WERI-Rb-1 (cell line): ENCODE results near the gene DNM1.

ENCODE experiments used
- DNase-seq: peaks from one replicate; pipeline ENCODE4 v3.0.0-alpha.2; 2020
- H3K27ac ChIP-seq: fragments of 250-450 bp; sonication (Bioruptor Pico); 2 replicates; pipeline ENCODE4 v1.5.1; 2020; ENCODE audit warnings: mild to moderate bottlenecking, moderate library complexity
- H3K27me3 ChIP-seq: fragments of 250-450 bp; sonication (Bioruptor Pico); 2 replicates; pipeline ENCODE4 v1.5.1; 2021; ENCODE audit warnings: mild to moderate bottlenecking, low read depth, moderate library complexity; ENCODE audit not compliant: insufficient read depth, severe bottlenecking
- H3K36me3 ChIP-seq: fragments of 250-450 bp; sonication (Bioruptor Pico); 2 replicates; pipeline ENCODE4 v1.5.1; 2020; ENCODE audit warnings: mild to moderate bottlenecking, moderate library complexity
- H3K4me3 ChIP-seq: 2 replicates; pipeline ENCODE4 v1.5.1; 2011; ENCODE audit warnings: low read depth, mild to moderate bottlenecking, control low read depth, low read length
- H3K9me3 ChIP-seq: fragments of 250-450 bp; sonication (Bioruptor Pico); 2 replicates; pipeline ENCODE4 v1.5.1; 2021; ENCODE audit warnings: mild to moderate bottlenecking, moderate library complexity; ENCODE audit not compliant: severe bottlenecking
- TF ChIP-seq, protein P1 (sequence below): IDR thresholded peaks from 2 replicates; pipeline ENCODE4 v1.5.1; 2011; ENCODE audit warnings: low read depth, mild to moderate bottlenecking, control low read depth, inconsistent platforms, low read length

DNM1 gene

DNA sequence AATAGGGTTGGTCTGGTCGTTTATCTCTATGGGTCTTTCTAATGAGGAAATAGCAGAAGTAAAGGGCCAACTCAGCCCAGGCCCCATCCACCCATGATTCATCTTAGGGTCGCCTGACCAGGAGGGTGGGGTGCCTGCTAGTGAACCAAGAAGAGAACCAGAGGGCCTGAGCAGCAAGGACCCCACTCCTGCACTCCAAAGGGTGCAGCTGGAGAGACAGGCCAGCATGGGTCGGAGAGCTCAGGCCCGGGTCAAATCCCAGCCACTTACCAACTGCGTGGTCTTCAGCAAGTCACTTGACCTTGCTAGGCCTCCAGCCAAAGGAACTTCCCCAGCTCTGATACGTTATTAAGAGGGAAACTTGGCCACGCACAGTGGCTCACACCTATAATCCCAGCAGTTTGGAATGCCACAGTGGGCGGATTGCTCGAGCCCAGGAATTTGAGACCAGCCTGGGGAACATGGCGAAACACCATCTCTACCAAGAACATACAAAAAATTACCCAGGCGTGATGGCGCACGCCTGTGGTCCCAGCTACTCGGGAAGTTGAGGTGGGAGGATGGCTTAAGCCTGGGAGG is 38.8 kb upstream of the DNM1 start:
- no peaks in the 10 kb centered on the region for H3K9me3 ChIP-seq
- TF ChIP-seq, protein P1, sequence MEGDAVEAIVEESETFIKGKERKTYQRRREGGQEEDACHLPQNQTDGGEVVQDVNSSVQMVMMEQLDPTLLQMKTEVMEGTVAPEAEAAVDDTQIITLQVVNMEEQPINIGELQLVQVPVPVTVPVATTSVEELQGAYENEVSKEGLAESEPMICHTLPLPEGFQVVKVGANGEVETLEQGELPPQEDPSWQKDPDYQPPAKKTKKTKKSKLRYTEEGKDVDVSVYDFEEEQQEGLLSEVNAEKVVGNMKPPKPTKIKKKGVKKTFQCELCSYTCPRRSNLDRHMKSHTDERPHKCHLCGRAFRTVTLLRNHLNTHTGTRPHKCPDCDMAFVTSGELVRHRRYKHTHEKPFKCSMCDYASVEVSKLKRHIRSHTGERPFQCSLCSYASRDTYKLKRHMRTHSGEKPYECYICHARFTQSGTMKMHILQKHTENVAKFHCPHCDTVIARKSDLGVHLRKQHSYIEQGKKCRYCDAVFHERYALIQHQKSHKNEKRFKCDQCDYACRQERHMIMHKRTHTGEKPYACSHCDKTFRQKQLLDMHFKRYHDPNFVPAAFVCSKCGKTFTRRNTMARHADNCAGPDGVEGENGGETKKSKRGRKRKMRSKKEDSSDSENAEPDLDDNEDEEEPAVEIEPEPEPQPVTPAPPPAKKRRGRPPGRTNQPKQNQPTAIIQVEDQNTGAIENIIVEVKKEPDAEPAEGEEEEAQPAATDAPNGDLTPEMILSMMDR, result no peak
- H3K27ac ChIP-seq, result no peak overlapping the region
- no peak for DNase-seq
- H3K36me3 ChIP-seq, result peaks cover 78% of the 10 kb centered on the region
- H3K4me3 ChIP-seq, result no peak overlapping the region
- H3K27me3 ChIP-seq, result no peaks in the 10 kb centered on the region

DNA sequence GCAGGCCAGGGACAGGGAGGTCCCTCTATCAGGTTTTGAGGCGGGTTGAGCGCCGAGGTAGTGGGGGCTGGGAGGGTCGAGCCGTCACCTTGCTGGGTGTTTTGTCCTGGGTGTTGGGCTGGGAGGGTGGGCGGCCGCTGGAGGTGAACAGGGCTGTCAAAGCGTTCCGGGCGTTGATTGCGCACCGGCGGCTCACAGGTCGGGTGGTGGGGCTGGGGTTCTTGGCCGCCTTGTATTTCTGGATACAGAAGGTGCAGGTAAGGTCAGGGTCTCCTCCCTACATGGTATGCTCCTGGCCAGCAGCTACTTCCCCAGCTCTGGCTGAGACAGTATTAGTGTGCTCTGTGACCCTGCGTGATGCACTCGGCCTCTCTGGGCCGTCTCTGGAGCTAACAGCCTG is 37.0 kb upstream of the DNM1 start:
- no peak overlapping the region for H3K4me3 ChIP-seq
- DNase-seq, result no peak
- H3K36me3 ChIP-seq, result peaks cover 87% of the 10 kb centered on the region
- H3K27me3 ChIP-seq, result no peaks in the 10 kb centered on the region
- TF ChIP-seq, protein P1, result no peak
- no peaks in the 10 kb centered on the region for H3K9me3 ChIP-seq
- H3K27ac ChIP-seq, result no peak overlapping the region

DNA sequence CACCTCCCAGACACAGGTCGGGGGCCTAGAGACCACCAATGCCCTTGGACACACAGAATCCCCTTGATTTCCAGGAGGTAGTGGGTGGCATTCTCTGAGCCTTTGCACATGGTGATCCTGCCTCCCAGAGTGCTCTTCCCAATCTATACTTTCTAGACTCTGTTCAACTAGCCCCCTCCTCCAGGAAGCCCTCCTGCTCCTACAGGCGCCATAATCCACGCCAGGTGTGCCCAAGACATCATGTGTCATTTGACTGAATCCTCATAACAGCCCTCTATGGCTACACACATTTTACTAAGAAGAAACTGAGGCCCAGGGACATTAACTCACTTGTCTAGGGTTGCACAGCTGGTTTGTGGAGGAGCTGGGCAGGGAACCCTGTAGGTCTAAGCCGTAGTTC is 36.0 kb upstream of the DNM1 start:
- Histone ChIP-seq H3K27me3 (no peaks in the 10 kb centered on the region), H3K36me3 (peaks cover 85% of the 10 kb centered on the region), H3K27ac (no peak overlapping the region), H3K9me3 (no peaks in the 10 kb centered on the region), H3K4me3 (no peak overlapping the region)
- no peak for DNase-seq
- TF ChIP-seq, protein P1, result no peak

DNA sequence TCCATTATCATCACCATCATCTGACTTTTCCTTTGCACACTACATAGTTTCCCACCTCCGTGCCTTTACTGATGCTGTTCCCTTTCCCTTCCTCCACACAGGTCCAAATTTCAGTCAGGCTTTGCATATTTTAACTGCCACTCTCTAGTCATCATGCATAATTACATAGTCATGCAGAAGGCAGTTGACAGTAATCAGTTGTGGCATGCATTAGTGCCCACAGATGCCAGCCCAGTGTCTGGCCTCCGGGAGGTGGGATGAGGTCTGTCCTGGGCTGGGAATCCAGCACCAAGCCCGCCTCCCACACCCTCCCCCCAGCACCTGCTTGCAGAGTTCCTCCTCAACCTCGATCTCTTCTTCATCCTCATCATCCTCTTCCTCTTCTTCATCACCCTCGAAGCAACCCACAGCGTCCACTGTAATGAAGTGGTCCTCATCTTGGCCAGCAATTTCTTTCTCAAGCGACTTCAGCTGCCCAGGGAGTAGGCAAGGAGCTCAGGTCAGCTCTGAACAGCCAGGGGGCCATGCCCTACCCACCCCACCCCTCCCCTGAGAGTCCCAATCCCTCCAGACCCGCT is 34.4 kb upstream of the DNM1 start:
- DNase-seq, result no peak
- Histone ChIP-seq H3K4me3 (no peak overlapping the region), H3K36me3 (peaks cover 79% of the 10 kb centered on the region), H3K27me3 (no peaks in the 10 kb centered on the region), H3K27ac (peak overlapping the region; percentile 63), H3K9me3 (no peaks in the 10 kb centered on the region)
- TF ChIP-seq, protein P1, result no peak

DNA sequence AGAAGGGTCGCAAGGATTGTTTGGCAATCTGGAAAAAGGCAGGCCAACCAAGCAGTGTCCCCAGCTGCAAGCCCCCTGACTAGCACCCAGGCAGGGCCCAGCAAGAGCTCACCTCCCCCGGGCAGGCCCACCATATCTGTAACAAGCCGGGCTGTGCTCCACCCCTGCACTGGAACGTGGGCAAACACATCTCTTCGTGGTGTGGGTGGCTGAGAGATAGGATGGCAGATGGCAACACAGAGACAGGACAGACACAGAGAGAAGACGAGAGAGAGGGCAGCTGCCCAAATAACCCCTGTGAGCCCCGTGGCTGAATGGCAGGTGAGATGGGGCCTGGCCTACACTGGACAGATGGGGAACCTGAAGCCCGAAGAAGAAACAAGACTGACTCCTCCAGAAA is 33.7 kb upstream of the DNM1 start:
- peak overlapping the region; percentile 63 for H3K27ac ChIP-seq
- DNase-seq, result no peak
- H3K36me3 ChIP-seq, result peaks cover 78% of the 10 kb centered on the region

More for the DNA sequence above, 33.7 kb upstream of the DNM1 start:
- TF ChIP-seq, protein P1, result no peak
- Histone ChIP-seq H3K27me3 (no peaks in the 10 kb centered on the region), H3K4me3 (no peak overlapping the region), H3K9me3 (no peaks in the 10 kb centered on the region)
